Gastrocnemius medialis (tissue), 4 donors: ENCODE measurements around the gene APOL6. TPM values are rescaled to one million over a fixed set of nuclear protein-coding genes. Genes with fewer than 3 reads are reported as not detected.

Experiments
- ATAC-seq, 2 donors: fragments of 150-250 bp; one replicate each; pipeline ENCODE4 v1.9.1; 2016
- DNase-seq, 2 donors: peaks; one replicate each; pipeline ENCODE4 v3.0.0-alpha.2; 2019
- H3K27ac ChIP-seq, 4 donors: fragments of 200-600 bp; sonication (generic); 1 replicate in 1 of 4; 2 replicates in 3 of 4; pipeline ENCODE4 v1.5.1; 2016 to 2018; ENCODE audit warnings: mild to moderate bottlenecking in 2 of 4, moderate library complexity in 1 of 4
- H3K27me3 ChIP-seq, 3 donors: fragments of 200-600 bp; sonication (generic) in 2 of 3; 1 replicate in 1 of 3; 2 replicates in 2 of 3; pipeline versions ENCODE4 v1.5.1 to v1.6.0; 2016 to 2019; ENCODE audit warnings: mild to moderate bottlenecking in 1 of 3, moderate library complexity in 1 of 3
- H3K36me3 ChIP-seq, 2 donors: fragments of 200-600 bp; sonication (generic) in 1 of 2; one replicate each; pipeline ENCODE4 v1.5.1; 2017 to 2018
- H3K4me1 ChIP-seq, 2 donors: fragments of 200-600 bp; sonication (generic) in 1 of 2; one replicate each; pipeline ENCODE4 v1.5.1; 2016 to 2017; ENCODE audit warnings: mild to moderate bottlenecking in 2 of 2
- H3K4me3 ChIP-seq, 4 donors: fragments of 200-600 bp; sonication (generic) in 3 of 4; 1 replicate in 1 of 4; 2 replicates in 3 of 4; pipeline ENCODE4 v1.5.1; 2016 to 2019; ENCODE audit warnings: mild to moderate bottlenecking in 2 of 4
- H3K9me3 ChIP-seq, 3 donors: fragments of 200-600 bp; sonication (generic) in 2 of 3; 1 replicate in 1 of 3; 2 replicates in 2 of 3; pipeline ENCODE4 v1.5.1; 2016 to 2019
- POLR2A ChIP-seq, 2 donors: fragments of 450-650 bp; IDR thresholded peaks; one replicate each; pipeline ENCODE4 v1.6.1; 2017; ENCODE audit warnings: antibody characterized with exemption in 2 of 2, mild to moderate bottlenecking in 2 of 2, moderate library complexity in 2 of 2
- in situ Hi-C, 4 donors: fragments of 200-750 bp; cut with MboI; loops; one replicate each; pipeline versions ENCODE4 v1.15.0 to v1.8.0; 2017; ENCODE audit warnings: low sequenced_read_pairs in 4 of 4
- intact Hi-C: fragments of 100-400 bp; cut with DNase I; formaldehyde crosslinking; loops from one replicate; pipeline ENCODE4 v1.15.1; 2023; ENCODE audit warnings: low total_unique reads
- total RNA-seq, 4 donors: library from RNA; depleted of rRNA; stranded (reverse); fragments of >200 nt; gene quantifications; one replicate each; pipeline versions ENCODE4 v1.1.0 to v1.2.3, GENCODE V29; 2016
- TF ChIP-seq, protein P1 (sequence below), 5 experiments: fragments of 450-650 bp in 3 of 5; fragments of 200-600 bp in 2 of 5; sonication (generic) in 2 of 5; IDR thresholded peaks in 4 of 5; conservative IDR thresholded peaks in 1 of 5; 1 replicate in 4 of 5; 2 replicates in 1 of 5; pipeline ENCODE4 v1.5.1; 2016 to 2019; ENCODE audit warnings: antibody characterized with exemption in 5 of 5, mild to moderate bottlenecking in 3 of 5, moderate library complexity in 3 of 5

The APOL6 gene
- total RNA-seq, 4 donors from 2014 or later: 1.5 to 4.5 (median 2.9) TPM

DNA sequence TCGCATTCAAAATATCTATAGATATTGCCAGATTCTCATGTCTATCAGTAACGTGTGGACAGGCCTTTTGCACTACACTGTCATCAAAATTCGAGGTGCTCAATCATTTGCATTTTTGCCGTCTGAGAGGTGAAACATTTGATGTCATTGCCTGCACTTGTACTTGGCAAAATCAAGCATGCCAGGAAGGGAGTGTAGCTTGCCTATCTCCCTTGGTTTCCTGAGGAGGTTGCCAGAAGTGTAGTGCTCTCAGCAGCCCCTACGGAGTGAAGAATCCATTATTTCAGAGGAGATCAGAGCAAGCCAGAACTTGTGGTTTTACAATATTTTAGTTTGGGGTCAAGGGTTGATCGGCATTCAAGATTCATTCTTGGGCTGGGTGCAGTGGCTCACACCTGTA, 39.2 kb downstream of the APOL6 start:
- DNase-seq: no peak
- TF ChIP-seq, protein P1, sequence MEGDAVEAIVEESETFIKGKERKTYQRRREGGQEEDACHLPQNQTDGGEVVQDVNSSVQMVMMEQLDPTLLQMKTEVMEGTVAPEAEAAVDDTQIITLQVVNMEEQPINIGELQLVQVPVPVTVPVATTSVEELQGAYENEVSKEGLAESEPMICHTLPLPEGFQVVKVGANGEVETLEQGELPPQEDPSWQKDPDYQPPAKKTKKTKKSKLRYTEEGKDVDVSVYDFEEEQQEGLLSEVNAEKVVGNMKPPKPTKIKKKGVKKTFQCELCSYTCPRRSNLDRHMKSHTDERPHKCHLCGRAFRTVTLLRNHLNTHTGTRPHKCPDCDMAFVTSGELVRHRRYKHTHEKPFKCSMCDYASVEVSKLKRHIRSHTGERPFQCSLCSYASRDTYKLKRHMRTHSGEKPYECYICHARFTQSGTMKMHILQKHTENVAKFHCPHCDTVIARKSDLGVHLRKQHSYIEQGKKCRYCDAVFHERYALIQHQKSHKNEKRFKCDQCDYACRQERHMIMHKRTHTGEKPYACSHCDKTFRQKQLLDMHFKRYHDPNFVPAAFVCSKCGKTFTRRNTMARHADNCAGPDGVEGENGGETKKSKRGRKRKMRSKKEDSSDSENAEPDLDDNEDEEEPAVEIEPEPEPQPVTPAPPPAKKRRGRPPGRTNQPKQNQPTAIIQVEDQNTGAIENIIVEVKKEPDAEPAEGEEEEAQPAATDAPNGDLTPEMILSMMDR (IDR thresholded peaks at IDR 0.05 in 4 of 5, conservative IDR thresholded peaks at IDR 0.05 in 1 of 5): no peak
- TF ChIP-seq POLR2A (IDR thresholded peaks at IDR 0.05): no peak
- Histone ChIP-seq H3K4me3 (no peak overlapping the region), H3K9me3 (no peaks in the 10 kb centered on the region), H3K27ac (no peak overlapping the region), H3K36me3 (no peaks in the 10 kb centered on the region), H3K4me1 (peaks cover 28 to 31% of the 10 kb centered on the region in 2 donors), H3K27me3 (no peaks in the 10 kb centered on the region)
- intact Hi-C loops (no loop called here), in situ Hi-C loops (loop anchor here in 1 of 4 donors (5.0 kb wide), 1 partner anchor 235 kb away; no protein-coding TSS in a partner anchor)
- ATAC-seq: no peak

DNA sequence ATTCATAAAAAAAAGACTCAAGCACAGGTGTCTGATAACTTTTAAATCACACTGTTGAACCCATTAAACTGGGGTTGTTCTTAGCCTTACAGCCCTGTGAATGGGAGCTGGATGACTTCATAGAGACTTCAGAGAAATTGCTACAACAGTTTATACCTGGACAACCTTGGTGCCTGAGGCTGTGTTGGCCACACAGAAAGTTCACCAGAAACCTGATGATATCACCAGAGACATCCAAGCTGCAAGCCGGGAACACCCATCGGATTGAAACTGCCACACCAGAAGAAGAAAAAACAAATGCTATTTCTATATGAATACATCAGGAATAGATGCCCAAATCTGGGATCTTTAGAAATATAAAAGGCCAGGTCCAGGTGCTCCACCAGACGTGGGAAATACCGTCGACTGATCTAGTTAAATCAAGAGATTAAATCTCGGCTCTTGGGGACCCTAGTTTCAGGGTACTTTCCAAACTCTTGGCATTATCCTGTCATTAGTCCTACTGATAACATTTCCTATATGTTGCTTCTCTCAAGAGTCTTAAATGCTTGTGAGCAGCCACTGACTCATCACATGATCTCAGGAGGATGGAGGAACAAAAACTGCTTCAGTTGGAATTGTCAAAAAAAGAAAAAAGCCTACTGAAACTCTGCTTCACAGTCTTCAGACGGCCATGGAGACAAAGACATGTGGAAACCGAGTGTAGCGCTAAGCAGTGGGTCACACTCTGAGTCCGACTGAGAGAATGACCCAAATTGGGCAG, 40.8 kb downstream of the APOL6 start:
- no peaks in the 10 kb centered on the region for H3K36me3 ChIP-seq
- ATAC-seq: no peak
- no peaks in the 10 kb centered on the region for H3K27me3 ChIP-seq
- H3K27ac ChIP-seq: no peak overlapping the region
- H3K4me1 ChIP-seq: peaks cover 23% of the 10 kb centered on the region in 2 donors
- in situ Hi-C loops (loop anchor here in 1 of 4 donors (5.0 kb wide), 1 partner anchor 233 kb away; no protein-coding TSS in a partner anchor), intact Hi-C loops (no loop called here)
- H3K9me3 ChIP-seq: no peaks in the 10 kb centered on the region
- no peak for TF ChIP-seq POLR2A (IDR thresholded peaks at IDR 0.05)
- TF ChIP-seq, protein P1 (IDR thresholded peaks at IDR 0.05 in 4 of 5, conservative IDR thresholded peaks at IDR 0.05 in 1 of 5): no peak
- DNase-seq: no peak
- no peak overlapping the region for H3K4me3 ChIP-seq

DNA sequence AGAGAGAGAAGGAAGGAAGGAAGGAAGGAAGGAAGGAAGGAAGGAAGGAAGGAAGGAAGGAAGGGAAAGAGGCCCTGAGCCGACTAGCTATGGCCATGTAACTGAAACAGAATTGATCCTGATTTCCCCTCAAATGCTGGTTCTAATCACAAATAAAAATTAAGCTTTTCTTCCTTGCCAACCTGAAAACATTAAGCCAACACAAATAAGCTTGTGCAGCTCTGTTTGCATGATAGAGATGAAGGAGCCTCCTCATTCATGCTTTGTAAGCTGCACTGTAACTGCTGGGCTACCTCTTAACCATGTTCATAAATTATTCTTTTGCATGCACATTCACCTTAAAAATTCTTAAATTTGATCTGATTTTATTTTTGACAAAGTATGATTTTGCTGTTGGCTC, 41.8 kb downstream of the APOL6 start:
- in situ Hi-C loops: no loop called here
- intact Hi-C loops: no loop called here
- Histone ChIP-seq H3K4me3 (no peak overlapping the region), H3K27me3 (no peaks in the 10 kb centered on the region), H3K9me3 (no peaks in the 10 kb centered on the region), H3K27ac (no peak overlapping the region), H3K36me3 (no peaks in the 10 kb centered on the region), H3K4me1 (peaks cover 15 to 16% of the 10 kb centered on the region in 2 donors)
- ATAC-seq (no peak), DNase-seq (no peak)
- TF ChIP-seq, protein P1 (IDR thresholded peaks at IDR 0.05 in 4 of 5, conservative IDR thresholded peaks at IDR 0.05 in 1 of 5): no peak
- TF ChIP-seq POLR2A (IDR thresholded peaks at IDR 0.05): no peak

DNA sequence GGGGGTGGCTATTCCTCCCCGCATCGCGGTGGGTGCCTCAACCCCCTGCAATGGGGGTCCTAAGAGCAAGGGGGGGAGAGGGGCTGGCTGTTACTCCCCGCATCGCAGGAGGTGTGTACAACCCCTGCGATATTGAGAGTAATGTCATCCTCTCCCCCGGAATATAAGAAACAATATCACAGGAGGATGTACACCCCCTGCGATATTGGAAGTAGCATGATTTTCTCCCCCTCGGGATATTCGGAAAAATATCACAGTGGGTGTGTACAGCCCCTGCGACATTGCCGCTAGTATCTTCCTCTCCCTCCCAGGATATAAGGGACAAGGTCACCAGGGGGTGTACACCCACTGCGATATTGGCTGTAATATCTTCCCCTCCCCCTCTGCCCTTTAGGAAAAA, 47.0 kb downstream of the APOL6 start:
- H3K4me3 ChIP-seq: no peak overlapping the region
- no peaks in the 10 kb centered on the region for H3K27me3 ChIP-seq
- TF ChIP-seq, protein P1 (IDR thresholded peaks at IDR 0.05 in 4 of 5, conservative IDR thresholded peaks at IDR 0.05 in 1 of 5): no peak
- TF ChIP-seq POLR2A (IDR thresholded peaks at IDR 0.05): no peak
- H3K36me3 ChIP-seq: no peaks in the 10 kb centered on the region
- intact Hi-C loops (no loop called here), in situ Hi-C loops (no loop called here)
- ATAC-seq (no peak), DNase-seq (no peak)
- no peaks in the 10 kb centered on the region for H3K9me3 ChIP-seq
- H3K4me1 ChIP-seq: no peaks in the 10 kb centered on the region
- no peak overlapping the region for H3K27ac ChIP-seq
